ENCODE results near the gene RAB1A. TPM values are rescaled to one million over a fixed set of nuclear protein-coding genes. Genes with fewer than 3 reads are reported as not detected.
A peak's percentile ranks its signal among the peaks of the same experiment; 100 is the strongest.
"Not testable (repeated sequence)": the region's sequence is repeated elsewhere in the genome, so short reads cannot be mapped to it uniquely, and the experiment has no call there.

RAB1A gene
- total and polyA plus RNA-seq, 9 of the 15 experiments (the other 6 are each of a cell fraction or from before 2014, with no cell fraction given) = 43.8 to 163 (median 67.7) TPM

DNA sequence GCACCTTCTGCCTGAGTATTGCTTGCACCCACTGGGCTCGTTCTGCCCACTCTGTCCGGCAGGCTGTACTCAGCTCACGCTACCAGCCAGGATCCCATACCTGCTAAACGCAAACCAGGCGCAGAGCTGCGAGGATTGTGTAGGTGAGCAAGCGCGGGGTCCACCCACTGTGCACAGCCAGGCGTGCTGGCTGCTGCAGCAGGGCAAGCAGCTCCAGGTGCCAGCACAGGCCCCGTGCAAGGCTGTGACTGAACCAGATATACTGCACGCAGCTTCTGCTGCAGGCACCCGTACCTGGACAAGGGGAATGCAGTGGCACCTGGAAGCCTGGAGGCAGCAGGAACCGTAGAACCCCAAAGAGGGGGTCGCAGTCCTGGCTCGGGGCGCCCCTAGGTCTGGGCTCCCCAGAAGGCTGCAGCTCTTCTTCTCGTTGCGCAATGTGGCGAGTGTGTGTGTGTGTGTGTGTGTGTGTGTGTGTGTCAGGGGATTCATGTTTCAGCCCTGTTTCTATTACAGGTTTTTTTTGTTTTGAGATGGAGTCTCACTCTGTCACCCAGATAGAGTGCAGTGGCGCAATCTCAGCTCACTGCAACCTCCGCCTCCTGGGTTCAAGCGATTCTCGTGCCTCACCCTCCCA, 46.1 kb upstream of the RAB1A start (continued):
- TF ChIP-seq GTF2F1 (IDR thresholded peaks at IDR 0.05; ENCODE audit: low read depth, low read length) (no peak), ILK (tag; IDR thresholded peaks at IDR 0.05; ENCODE audit: borderline replicate concordance, low read depth) (no peak), MEF2D (tag; conservative IDR thresholded peaks at IDR 0.05; ENCODE audit: low read depth) (no peak)
- TF ChIP-seq, protein P1, sequence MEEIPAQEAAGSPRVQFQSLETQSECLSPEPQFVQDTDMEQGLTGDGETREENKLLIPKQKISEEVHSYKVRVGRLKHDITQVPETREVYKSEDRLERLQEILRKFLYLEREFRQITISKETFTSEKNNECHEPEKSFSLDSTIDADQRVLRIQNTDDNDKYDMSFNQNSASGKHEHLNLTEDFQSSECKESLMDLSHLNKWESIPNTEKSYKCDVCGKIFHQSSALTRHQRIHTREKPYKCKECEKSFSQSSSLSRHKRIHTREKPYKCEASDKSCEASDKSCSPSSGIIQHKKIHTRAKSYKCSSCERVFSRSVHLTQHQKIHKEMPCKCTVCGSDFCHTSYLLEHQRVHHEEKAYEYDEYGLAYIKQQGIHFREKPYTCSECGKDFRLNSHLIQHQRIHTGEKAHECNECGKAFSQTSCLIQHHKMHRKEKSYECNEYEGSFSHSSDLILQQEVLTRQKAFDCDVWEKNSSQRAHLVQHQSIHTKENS (CRISPR knock-in tag; IDR thresholded peaks at IDR 0.05) = no peak

DNA sequence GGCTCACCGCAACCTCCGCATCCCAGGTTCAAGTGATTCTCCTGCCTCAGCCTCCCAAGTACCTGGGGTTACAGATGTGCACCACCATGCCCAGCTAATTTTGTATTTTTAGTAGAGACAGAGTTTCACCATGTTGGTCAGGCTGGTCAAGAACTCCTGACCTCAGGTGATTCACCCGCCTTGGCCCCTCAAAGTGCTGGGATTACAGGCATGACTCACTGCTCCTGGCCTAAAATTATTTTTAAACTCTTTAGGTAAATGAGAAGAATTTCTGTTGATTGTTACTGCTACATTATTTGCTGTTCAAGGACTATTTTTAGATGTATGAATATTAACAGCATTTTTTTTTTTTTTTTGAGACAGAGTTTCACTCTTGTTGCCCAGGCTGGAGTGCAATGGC, 44.1 kb upstream of the RAB1A start:
- H3K9ac ChIP-seq (ENCODE audit: insufficient read depth in 1 of 2, low read depth in 2 of 2, low read length in 2 of 2); H3K79me2 ChIP-seq (ENCODE audit: control insufficient read depth, insufficient read depth, low read length); DNase-seq (ENCODE audit: extremely low read depth in 1 of 4, low spot score in 3 of 4); H3K9me3 ChIP-seq (replicated peaks; ENCODE audit: control insufficient read depth, insufficient read depth, low read depth, low read length); FAIRE-seq; H3K27ac ChIP-seq (ENCODE audit: extremely low read depth, low read depth, low read length); ATAC-seq; H3K27me3 ChIP-seq (ENCODE audit: control insufficient read depth in 2 of 2, insufficient read depth in 2 of 2, low read length in 2 of 2); H3K9me1 ChIP-seq (ENCODE audit: control insufficient read depth, insufficient read depth, low read length); BruUV-seq (replicated peaks); CTCF ChIA-PET (ENCODE audit: low intra/inter-chr PET ratio); H2AFZ ChIP-seq (ENCODE audit: low read depth, low read length); H3K4me3 ChIP-seq; H3K36me3 ChIP-seq (ENCODE audit: control insufficient read depth, insufficient read depth, low read length); intact Hi-C loops (cut with micrococcal nuclease); H4K20me1 ChIP-seq (replicated peaks; ENCODE audit: control insufficient read depth, insufficient read depth, low read length); H3K4me2 ChIP-seq (ENCODE audit: insufficient read depth, low read length): not testable (repeated sequence)
- in situ Hi-C loops (cut with MboI) = loop anchor here (25.0 kb wide), 1 partner anchor 262 kb away; no protein-coding TSS in a partner anchor
- 76% methylated on average over 3 of the region's 3 CpGs for WGBS (ENCODE audit: insufficient coverage, low coverage, missing lambda C conversion rate)
- peaks cover 0 to 12% of the 10 kb centered on the region in 2 experiments; a peak in 2 of 5 replicates for H3K4me1 ChIP-seq (replicated peaks in 1 of 2; ENCODE audit: control insufficient read depth in 2 of 2, insufficient read depth in 2 of 2, low read length in 2 of 2)
- POLR2A ChIA-PET = interaction anchor here (1.1 to 1.2 kb wide), 2 partner anchors 13 to 15 kb away, joined by 3 read pairs; no protein-coding TSS in a partner anchor
- TF ChIP-seq, protein P2, sequence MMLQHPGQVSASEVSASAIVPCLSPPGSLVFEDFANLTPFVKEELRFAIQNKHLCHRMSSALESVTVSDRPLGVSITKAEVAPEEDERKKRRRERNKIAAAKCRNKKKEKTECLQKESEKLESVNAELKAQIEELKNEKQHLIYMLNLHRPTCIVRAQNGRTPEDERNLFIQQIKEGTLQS (IDR thresholded peaks at IDR 0.05) = peak; percentile 26; the same call in 1 of the 2 replicates
- TF ChIP-seq, protein P2 (CRISPR knock-in tag; conservative IDR thresholded peaks at IDR 0.05) = not testable (repeated sequence)

Measured in K562 (cell line).